ENCODE data around the gene EXOG.

EXOG gene

DNA sequence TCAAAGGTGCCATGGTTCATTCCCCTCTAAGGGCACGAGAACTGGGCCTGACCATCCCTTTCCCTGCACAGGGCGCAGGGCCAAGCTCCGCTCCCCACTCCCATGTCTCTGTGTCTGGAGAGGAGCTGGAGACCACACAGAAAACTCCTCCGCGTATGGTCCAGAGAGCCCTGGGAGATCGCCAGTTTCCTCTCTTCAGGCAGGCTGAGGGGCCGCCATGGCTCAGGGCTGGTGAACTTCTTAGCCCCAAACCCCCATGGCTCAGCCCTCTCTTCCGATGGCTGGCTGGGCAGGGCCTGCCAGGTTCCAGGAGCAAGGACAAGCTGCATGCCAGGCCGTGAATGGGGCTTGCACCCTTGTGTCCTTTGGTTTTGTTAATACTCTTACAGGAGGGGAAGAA is 52.9 kb downstream of the EXOG start:
- 0 out of 2 replicates have a peak, but pooled peaks cover 2% of the 10 kb centered on the region for H3K9me3 ChIP-seq (ENCODE audit: control insufficient read depth, insufficient read depth, low read length)
- H3K9ac ChIP-seq (ENCODE audit: low read depth, low read length) = no peak overlapping the region
- H3K4me3 ChIP-seq (ENCODE audit: low read depth, low read length) = no peak overlapping the region
- no peaks in the 10 kb centered on the region for H3K27me3 ChIP-seq (ENCODE audit: control insufficient read depth, insufficient read depth, low read length)
- no peak overlapping the region for H3K27ac ChIP-seq (ENCODE audit: low read depth, low read length)
- peaks cover 4% of the 10 kb centered on the region; the same call in 1 of the 2 replicates for H3K4me1 ChIP-seq (ENCODE audit: control insufficient read depth, insufficient read depth, low read length)
- 0 out of 2 replicates have a peak, but pooled peaks cover 3% of the 10 kb centered on the region for H3K36me3 ChIP-seq (ENCODE audit: control insufficient read depth, insufficient read depth, low read length)

DNA sequence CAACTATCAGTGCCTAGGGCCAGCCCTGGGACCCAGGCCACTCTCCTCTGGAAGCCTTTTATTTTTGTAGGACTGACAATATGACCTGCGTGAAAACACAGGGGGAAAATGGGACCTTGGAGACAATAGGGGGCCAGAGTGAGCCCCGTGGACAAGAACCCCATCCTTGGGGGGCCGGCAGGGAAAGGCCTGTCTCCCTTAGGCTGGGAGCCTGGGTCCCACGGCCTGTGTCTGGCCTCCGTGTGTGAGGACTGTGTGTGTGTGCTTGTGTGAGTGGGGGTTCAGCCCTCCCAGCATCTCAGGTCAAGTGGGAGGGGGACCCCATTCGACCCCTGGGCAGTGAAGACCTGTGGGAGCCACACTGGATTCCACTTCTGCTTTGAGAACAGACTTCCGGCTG is 53.3 kb downstream of the EXOG start:
- peaks cover 4% of the 10 kb centered on the region; the same call in 1 of the 2 replicates for H3K4me1 ChIP-seq (ENCODE audit: control insufficient read depth, insufficient read depth, low read length)
- no peak overlapping the region for H3K4me3 ChIP-seq (ENCODE audit: low read depth, low read length)
- H3K9me3 ChIP-seq (ENCODE audit: control insufficient read depth, insufficient read depth, low read length) = 0 out of 2 replicates have a peak, but pooled peaks cover 3% of the 10 kb centered on the region
- H3K36me3 ChIP-seq (ENCODE audit: control insufficient read depth, insufficient read depth, low read length) = 0 out of 2 replicates have a peak, but pooled peaks cover 3% of the 10 kb centered on the region
- H3K27me3 ChIP-seq (ENCODE audit: control insufficient read depth, insufficient read depth, low read length) = no peaks in the 10 kb centered on the region
- H3K27ac ChIP-seq (ENCODE audit: low read depth, low read length) = no peak overlapping the region
- H3K9ac ChIP-seq (ENCODE audit: low read depth, low read length) = no peak overlapping the region

GRCh38 chr3:38549957-38550840 is 54.1 kb downstream of the EXOG start:
- H3K4me3 ChIP-seq (ENCODE audit: low read depth, low read length) = no peak overlapping the region
- no peak overlapping the region for H3K9ac ChIP-seq (ENCODE audit: low read depth, low read length)
- H3K27ac ChIP-seq (ENCODE audit: low read depth, low read length) = no peak overlapping the region
- 0 out of 2 replicates have a peak, but pooled peaks cover 3% of the 10 kb centered on the region for H3K36me3 ChIP-seq (ENCODE audit: control insufficient read depth, insufficient read depth, low read length)
- H3K4me1 ChIP-seq (ENCODE audit: control insufficient read depth, insufficient read depth, low read length) = peaks cover 4% of the 10 kb centered on the region; the same call in 1 of the 2 replicates
- no peaks in the 10 kb centered on the region for H3K27me3 ChIP-seq (ENCODE audit: control insufficient read depth, insufficient read depth, low read length)
- H3K9me3 ChIP-seq (ENCODE audit: control insufficient read depth, insufficient read depth, low read length) = 0 out of 2 replicates have a peak, but pooled peaks cover 3% of the 10 kb centered on the region

- H3K9ac ChIP-seq (ENCODE audit: low read depth, low read length) = no peak overlapping the region
- H3K27ac ChIP-seq (ENCODE audit: low read depth, low read length) = no peak overlapping the region
- H3K4me3 ChIP-seq (ENCODE audit: low read depth, low read length) = no peak overlapping the region
- no peaks in the 10 kb centered on the region for H3K27me3 ChIP-seq (ENCODE audit: control insufficient read depth, insufficient read depth, low read length)
- H3K36me3 ChIP-seq (ENCODE audit: control insufficient read depth, insufficient read depth, low read length) = 0 out of 2 replicates have a peak, but pooled peaks cover 3% of the 10 kb centered on the region
- H3K4me1 ChIP-seq (ENCODE audit: control insufficient read depth, insufficient read depth, low read length) = peaks cover 4% of the 10 kb centered on the region; the same call in 1 of the 2 replicates
- H3K9me3 ChIP-seq (ENCODE audit: control insufficient read depth, insufficient read depth, low read length) = 0 out of 2 replicates have a peak, but pooled peaks cover 3% of the 10 kb centered on the region
These were observed 55.1 kb downstream of the EXOG start for GRCh38 chr3:38551026-38551832.

- no peak overlapping the region for H3K27ac ChIP-seq (ENCODE audit: low read depth, low read length)
- no peak overlapping the region for H3K9ac ChIP-seq (ENCODE audit: low read depth, low read length)
- peaks cover 4% of the 10 kb centered on the region; the same call in 1 of the 2 replicates for H3K4me1 ChIP-seq (ENCODE audit: control insufficient read depth, insufficient read depth, low read length)
- H3K27me3 ChIP-seq (ENCODE audit: control insufficient read depth, insufficient read depth, low read length) = no peaks in the 10 kb centered on the region
- 0 out of 2 replicates have a peak, but pooled peaks cover 3% of the 10 kb centered on the region for H3K9me3 ChIP-seq (ENCODE audit: control insufficient read depth, insufficient read depth, low read length)
- H3K36me3 ChIP-seq (ENCODE audit: control insufficient read depth, insufficient read depth, low read length) = 0 out of 2 replicates have a peak, but pooled peaks cover 3% of the 10 kb centered on the region
- H3K4me3 ChIP-seq (ENCODE audit: low read depth, low read length) = no peak overlapping the region
These were observed 56.2 kb downstream of the EXOG start for GRCh38 chr3:38552364-38552763.

GRCh38 chr3:38553071-38553470 is 56.9 kb downstream of the EXOG start:
- Histone ChIP-seq H3K4me3 (ENCODE audit: low read depth, low read length) (no peak overlapping the region), H3K9me3 (ENCODE audit: control insufficient read depth, insufficient read depth, low read length) (0 out of 2 replicates have a peak, but pooled peaks cover 3% of the 10 kb centered on the region), H3K36me3 (ENCODE audit: control insufficient read depth, insufficient read depth, low read length) (0 out of 2 replicates have a peak, but pooled peaks cover 3% of the 10 kb centered on the region), H3K27me3 (ENCODE audit: control insufficient read depth, insufficient read depth, low read length) (no peaks in the 10 kb centered on the region), H3K4me1 (ENCODE audit: control insufficient read depth, insufficient read depth, low read length) (peaks cover 4% of the 10 kb centered on the region; the same call in 1 of the 2 replicates), H3K9ac (ENCODE audit: low read depth, low read length) (no peak overlapping the region), H3K27ac (ENCODE audit: low read depth, low read length) (no peak overlapping the region)

GRCh38 chr3:38554127-38554827 is 58.1 kb downstream of the EXOG start:
- H3K4me3 ChIP-seq (ENCODE audit: low read depth, low read length) = no peak overlapping the region
- no peak overlapping the region for H3K27ac ChIP-seq (ENCODE audit: low read depth, low read length)
- 0 out of 2 replicates have a peak, but pooled peaks cover 3% of the 10 kb centered on the region for H3K36me3 ChIP-seq (ENCODE audit: control insufficient read depth, insufficient read depth, low read length)
- no peak overlapping the region for H3K9ac ChIP-seq (ENCODE audit: low read depth, low read length)
- no peaks in the 10 kb centered on the region for H3K27me3 ChIP-seq (ENCODE audit: control insufficient read depth, insufficient read depth, low read length)
- no peaks in the 10 kb centered on the region for H3K4me1 ChIP-seq (ENCODE audit: control insufficient read depth, insufficient read depth, low read length)
- H3K9me3 ChIP-seq (ENCODE audit: control insufficient read depth, insufficient read depth, low read length) = 0 out of 2 replicates have a peak, but pooled peaks cover 3% of the 10 kb centered on the region

GRCh38 chr3:38555149-38555840 is 59.2 kb downstream of the EXOG start:
- Histone ChIP-seq H3K27me3 (ENCODE audit: control insufficient read depth, insufficient read depth, low read length) (no peaks in the 10 kb centered on the region), H3K4me1 (ENCODE audit: control insufficient read depth, insufficient read depth, low read length) (no peaks in the 10 kb centered on the region), H3K9me3 (ENCODE audit: control insufficient read depth, insufficient read depth, low read length) (0 out of 2 replicates have a peak, but pooled peaks cover 3% of the 10 kb centered on the region), H3K36me3 (ENCODE audit: control insufficient read depth, insufficient read depth, low read length) (0 out of 2 replicates have a peak, but pooled peaks cover 3% of the 10 kb centered on the region), H3K9ac (ENCODE audit: low read depth, low read length) (no peak overlapping the region), H3K27ac (ENCODE audit: low read depth, low read length) (no peak overlapping the region), H3K4me3 (ENCODE audit: low read depth, low read length) (no peak overlapping the region)

DNA sequence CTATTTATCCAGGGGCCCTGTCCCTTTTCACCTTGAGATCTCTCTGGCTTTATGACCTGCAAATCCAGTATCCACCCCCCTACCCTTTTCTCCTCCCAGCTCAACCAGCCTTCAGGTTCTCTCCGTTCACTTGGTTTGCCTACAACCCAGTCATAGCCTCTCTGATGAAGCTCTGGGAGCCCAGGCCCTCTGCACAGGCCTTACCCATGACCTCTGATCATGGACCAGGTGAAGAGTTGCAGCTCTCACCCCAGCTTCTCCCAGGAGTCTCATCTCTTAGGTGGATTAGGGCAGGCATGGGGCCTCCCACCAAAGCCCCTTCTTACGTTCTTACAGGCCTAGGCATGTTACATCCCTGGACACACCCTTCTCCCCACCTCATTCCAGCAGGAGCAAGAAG is 59.8 kb downstream of the EXOG start:
- H3K9ac ChIP-seq (ENCODE audit: low read depth, low read length) = no peak overlapping the region
- 0 out of 2 replicates have a peak, but pooled peaks cover 3% of the 10 kb centered on the region for H3K9me3 ChIP-seq (ENCODE audit: control insufficient read depth, insufficient read depth, low read length)

More for the DNA sequence above, 59.8 kb downstream of the EXOG start:
- no peaks in the 10 kb centered on the region for H3K4me1 ChIP-seq (ENCODE audit: control insufficient read depth, insufficient read depth, low read length)
- H3K27ac ChIP-seq (ENCODE audit: low read depth, low read length) = no peak overlapping the region
- H3K4me3 ChIP-seq (ENCODE audit: low read depth, low read length) = no peak overlapping the region
- H3K27me3 ChIP-seq (ENCODE audit: control insufficient read depth, insufficient read depth, low read length) = no peaks in the 10 kb centered on the region
- no peaks in the 10 kb centered on the region for H3K36me3 ChIP-seq (ENCODE audit: control insufficient read depth, insufficient read depth, low read length)
